ENCODE data around the gene PTPRG. TPM values are rescaled to one million over a fixed set of nuclear protein-coding genes. Genes with fewer than 3 reads are reported as not detected.

Gene PTPRG
- total RNA-seq, 2 experiments from 2014 or later, result 0.03 to 0.05 TPM

DNA sequence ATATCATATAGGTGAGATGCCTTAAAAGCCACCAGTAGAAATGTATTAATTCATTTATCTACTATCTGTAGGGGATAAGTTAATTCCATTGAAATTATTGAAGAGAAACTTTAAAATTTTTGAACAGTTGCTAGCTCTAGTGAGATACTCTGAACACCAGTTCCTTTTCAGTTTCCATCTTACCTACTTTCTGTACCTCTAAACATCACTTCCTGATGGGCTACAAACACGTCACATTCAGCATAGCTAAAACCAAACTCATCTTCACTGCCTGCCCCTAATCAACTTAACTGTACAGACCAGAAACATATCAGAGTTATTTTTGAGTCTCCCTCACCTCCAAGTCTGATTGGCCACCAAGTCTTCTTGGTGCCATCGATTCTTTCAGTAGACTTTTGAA is 723.1 kb downstream of the PTPRG start:
- Histone ChIP-seq H3K4me1 (ENCODE audit: insufficient read depth, low read length) (no peaks in the 10 kb centered on the region), H3K36me3 (ENCODE audit: insufficient read depth, low read length) (no peaks in the 10 kb centered on the region), H3K4me3 (ENCODE audit: low read length) (no peak overlapping the region), H3K27me3 (ENCODE audit: control insufficient read depth in 1 of 2, insufficient read depth in 2 of 2, low read length in 2 of 2) (no peaks in the 10 kb centered on the region), H3K9me3 (ENCODE audit: control insufficient read depth in 1 of 2, insufficient read depth in 1 of 2, low read length in 2 of 2) (no peaks in the 10 kb centered on the region), H3K27ac (ENCODE audit: low read depth in 1 of 2, low read length in 2 of 2) (no peak overlapping the region)
- ATAC-seq (ENCODE audit: poor library complexity) (no peak), DNase-seq (no peak)
- intact Hi-C loops (cut with DNase I, micrococcal nuclease), result no loop called here
- H3K27ac Mint-ChIP-seq, result no peak overlapping the region
- POLR2A ChIA-PET, result no interaction called here
- CTCF ChIA-PET, result no interaction called here
- no peaks in the 10 kb centered on the region for H3K4me1 Mint-ChIP-seq (ENCODE audit: low read depth)
- TF ChIP-seq, protein P1, sequence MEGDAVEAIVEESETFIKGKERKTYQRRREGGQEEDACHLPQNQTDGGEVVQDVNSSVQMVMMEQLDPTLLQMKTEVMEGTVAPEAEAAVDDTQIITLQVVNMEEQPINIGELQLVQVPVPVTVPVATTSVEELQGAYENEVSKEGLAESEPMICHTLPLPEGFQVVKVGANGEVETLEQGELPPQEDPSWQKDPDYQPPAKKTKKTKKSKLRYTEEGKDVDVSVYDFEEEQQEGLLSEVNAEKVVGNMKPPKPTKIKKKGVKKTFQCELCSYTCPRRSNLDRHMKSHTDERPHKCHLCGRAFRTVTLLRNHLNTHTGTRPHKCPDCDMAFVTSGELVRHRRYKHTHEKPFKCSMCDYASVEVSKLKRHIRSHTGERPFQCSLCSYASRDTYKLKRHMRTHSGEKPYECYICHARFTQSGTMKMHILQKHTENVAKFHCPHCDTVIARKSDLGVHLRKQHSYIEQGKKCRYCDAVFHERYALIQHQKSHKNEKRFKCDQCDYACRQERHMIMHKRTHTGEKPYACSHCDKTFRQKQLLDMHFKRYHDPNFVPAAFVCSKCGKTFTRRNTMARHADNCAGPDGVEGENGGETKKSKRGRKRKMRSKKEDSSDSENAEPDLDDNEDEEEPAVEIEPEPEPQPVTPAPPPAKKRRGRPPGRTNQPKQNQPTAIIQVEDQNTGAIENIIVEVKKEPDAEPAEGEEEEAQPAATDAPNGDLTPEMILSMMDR (IDR thresholded peaks at IDR 0.05), result no peak
- H3K4me3 Mint-ChIP-seq, result no peak overlapping the region
- H3K36me3 Mint-ChIP-seq (ENCODE audit: low read depth), result no peaks in the 10 kb centered on the region
- H3K9me3 Mint-ChIP-seq, result no peaks in the 10 kb centered on the region
- H3K27me3 Mint-ChIP-seq, result no peaks in the 10 kb centered on the region

DNA sequence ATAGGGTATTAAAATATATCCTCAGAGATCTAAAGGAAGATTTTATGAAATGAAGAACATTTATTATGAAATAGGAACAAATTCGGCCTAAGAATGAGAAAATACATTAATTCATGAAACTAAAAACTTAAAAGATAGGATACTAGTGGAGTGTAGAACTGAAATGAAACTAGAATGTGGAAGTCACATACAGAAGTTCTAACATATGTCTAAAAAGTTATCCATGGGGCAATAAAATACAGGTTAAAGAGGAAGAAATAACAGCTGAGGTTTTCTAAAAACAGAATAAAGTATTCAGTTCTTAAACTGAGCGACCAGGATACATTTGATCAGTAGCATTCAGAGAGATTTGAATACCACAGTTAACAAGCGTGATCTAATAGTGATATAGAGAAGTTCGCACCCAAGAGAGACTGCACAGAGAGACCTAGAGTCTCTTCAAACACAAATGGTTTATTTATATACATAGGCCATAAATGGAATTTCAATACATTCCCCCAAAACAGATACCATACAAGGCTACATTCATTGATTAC is 726.1 kb downstream of the PTPRG start:
- no peaks in the 10 kb centered on the region for H3K4me1 ChIP-seq (ENCODE audit: insufficient read depth, low read length)
- no peaks in the 10 kb centered on the region for H3K27me3 Mint-ChIP-seq
- TF ChIP-seq, protein P1 (IDR thresholded peaks at IDR 0.05), result no peak
- DNase-seq (peak in 1 of 14 experiments; percentile 1), ATAC-seq (ENCODE audit: poor library complexity) (no peak)
- H3K27me3 ChIP-seq (ENCODE audit: control insufficient read depth in 1 of 2, insufficient read depth in 2 of 2, low read length in 2 of 2), result no peaks in the 10 kb centered on the region
- H3K9me3 ChIP-seq (ENCODE audit: control insufficient read depth in 1 of 2, insufficient read depth in 1 of 2, low read length in 2 of 2), result no peaks in the 10 kb centered on the region
- no peak overlapping the region for H3K27ac Mint-ChIP-seq
- H3K27ac ChIP-seq (ENCODE audit: low read depth in 1 of 2, low read length in 2 of 2), result no peak overlapping the region
- H3K4me3 ChIP-seq (ENCODE audit: low read length), result no peak overlapping the region
- H3K9me3 Mint-ChIP-seq, result no peaks in the 10 kb centered on the region
- intact Hi-C loops (cut with DNase I, micrococcal nuclease), result no loop called here
- no peaks in the 10 kb centered on the region for H3K36me3 Mint-ChIP-seq (ENCODE audit: low read depth)
- ChIA-PET CTCF (no interaction called here), POLR2A (no interaction called here)
- no peak overlapping the region for H3K4me3 Mint-ChIP-seq
- no peaks in the 10 kb centered on the region for H3K36me3 ChIP-seq (ENCODE audit: insufficient read depth, low read length)
- H3K4me1 Mint-ChIP-seq (ENCODE audit: low read depth), result no peaks in the 10 kb centered on the region

DNA sequence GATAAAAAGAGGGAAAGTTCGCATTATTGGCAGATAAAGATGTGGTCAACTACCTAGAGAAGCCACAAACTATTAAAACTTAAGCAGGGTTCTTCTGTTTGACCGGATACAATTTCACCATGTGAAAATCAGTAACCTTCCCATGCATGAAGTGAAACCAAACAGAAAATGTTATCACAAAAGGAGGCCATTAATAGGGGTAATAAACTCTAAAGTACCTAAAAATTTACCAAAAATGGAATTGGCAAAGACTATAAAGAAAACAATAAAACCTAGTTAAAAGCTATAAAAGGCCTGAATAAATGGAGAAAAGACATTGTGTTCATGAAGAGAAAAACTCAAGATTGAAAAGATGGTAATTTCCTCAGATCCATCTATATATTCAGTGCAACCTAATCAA is 728.6 kb downstream of the PTPRG start:
- Histone ChIP-seq H3K27me3 (ENCODE audit: control insufficient read depth in 1 of 2, insufficient read depth in 2 of 2, low read length in 2 of 2) (no peaks in the 10 kb centered on the region), H3K9me3 (ENCODE audit: control insufficient read depth in 1 of 2, insufficient read depth in 1 of 2, low read length in 2 of 2) (no peaks in the 10 kb centered on the region), H3K36me3 (ENCODE audit: insufficient read depth, low read length) (no peaks in the 10 kb centered on the region), H3K27ac (ENCODE audit: low read depth in 1 of 2, low read length in 2 of 2) (no peak overlapping the region), H3K4me3 (ENCODE audit: low read length) (no peak overlapping the region), H3K4me1 (ENCODE audit: insufficient read depth, low read length) (no peaks in the 10 kb centered on the region)
- no peaks in the 10 kb centered on the region for H3K27me3 Mint-ChIP-seq
- DNase-seq (no peak), ATAC-seq (ENCODE audit: poor library complexity) (no peak)
- ChIA-PET CTCF (no interaction called here), POLR2A (no interaction called here)
- H3K36me3 Mint-ChIP-seq (ENCODE audit: low read depth), result no peaks in the 10 kb centered on the region
- intact Hi-C loops (cut with DNase I, micrococcal nuclease), result no loop called here
- no peak overlapping the region for H3K4me3 Mint-ChIP-seq
- H3K4me1 Mint-ChIP-seq (ENCODE audit: low read depth), result no peaks in the 10 kb centered on the region
- H3K27ac Mint-ChIP-seq, result no peak overlapping the region
- no peaks in the 10 kb centered on the region for H3K9me3 Mint-ChIP-seq
- TF ChIP-seq, protein P1 (IDR thresholded peaks at IDR 0.05), result no peak

Data from CD4-positive, alpha-beta T cell (primary cell).